CD4-positive, alpha-beta T cell treated with Interleukin-12 subunit alpha and Interleukin-12 subunit beta, for 1 hour (primary cell): ENCODE measurements around the gene IL9R.
A peak's percentile ranks its signal among the peaks of the same experiment; 100 is the strongest.
"Not testable (repeated sequence)": the region's sequence is repeated elsewhere in the genome, so short reads cannot be mapped to it uniquely, and the experiment has no call there.

Source experiments
- DNase-seq: peaks from one replicate; pipeline ENCODE4 v3.0.0-alpha.2; 2020

IL9R gene

DNA sequence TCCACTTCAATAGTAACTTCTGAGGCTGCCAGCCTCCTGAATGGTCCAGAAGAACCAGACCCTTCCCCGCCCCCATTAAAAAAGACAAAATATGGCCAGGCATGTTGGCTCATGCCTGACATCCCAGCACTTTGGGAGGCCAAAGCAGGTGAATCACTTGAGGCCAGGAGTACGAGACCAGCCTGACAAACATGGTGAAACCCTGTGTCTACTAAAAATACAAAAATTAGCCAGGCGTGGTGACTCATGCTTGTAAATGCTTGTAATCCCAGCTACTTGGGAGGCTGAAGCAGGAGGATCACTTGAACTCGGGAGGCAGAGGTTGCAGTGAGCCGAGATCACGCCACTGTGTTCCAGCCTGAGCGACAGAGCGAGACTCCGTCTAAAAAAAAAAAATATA lies 2.3 kb downstream of the IL9R start:
- not testable (repeated sequence) for DNase-seq

DNA sequence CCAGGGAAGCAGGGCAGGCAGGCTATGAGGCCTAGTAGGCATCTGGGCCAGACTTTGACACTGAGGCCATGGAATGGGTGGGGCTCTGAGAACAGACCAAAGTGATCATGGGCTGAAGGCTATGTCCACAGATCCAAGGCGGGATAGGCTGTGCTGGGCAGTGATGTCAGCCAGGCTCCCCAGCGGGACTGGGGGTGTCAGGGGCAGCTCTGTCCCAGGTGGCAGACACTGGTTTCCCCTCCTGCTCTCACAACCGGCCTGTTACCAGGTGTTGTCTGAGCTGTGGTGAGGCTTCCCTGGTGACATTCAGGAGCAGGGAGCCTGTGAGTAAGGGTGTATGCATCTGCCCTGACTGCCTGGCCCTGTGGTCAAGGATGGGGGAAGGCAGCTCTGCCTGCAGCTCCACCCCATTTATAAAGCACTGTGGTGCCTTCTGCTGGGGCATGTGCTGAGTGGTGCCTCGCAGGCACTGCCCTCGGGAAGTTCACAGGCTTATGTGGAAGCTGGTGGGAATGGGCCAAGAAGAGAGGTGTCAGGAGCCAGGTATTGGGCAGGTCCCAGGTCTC lies 2.9 kb downstream of the IL9R start:
- DNase-seq, result no peak

DNA sequence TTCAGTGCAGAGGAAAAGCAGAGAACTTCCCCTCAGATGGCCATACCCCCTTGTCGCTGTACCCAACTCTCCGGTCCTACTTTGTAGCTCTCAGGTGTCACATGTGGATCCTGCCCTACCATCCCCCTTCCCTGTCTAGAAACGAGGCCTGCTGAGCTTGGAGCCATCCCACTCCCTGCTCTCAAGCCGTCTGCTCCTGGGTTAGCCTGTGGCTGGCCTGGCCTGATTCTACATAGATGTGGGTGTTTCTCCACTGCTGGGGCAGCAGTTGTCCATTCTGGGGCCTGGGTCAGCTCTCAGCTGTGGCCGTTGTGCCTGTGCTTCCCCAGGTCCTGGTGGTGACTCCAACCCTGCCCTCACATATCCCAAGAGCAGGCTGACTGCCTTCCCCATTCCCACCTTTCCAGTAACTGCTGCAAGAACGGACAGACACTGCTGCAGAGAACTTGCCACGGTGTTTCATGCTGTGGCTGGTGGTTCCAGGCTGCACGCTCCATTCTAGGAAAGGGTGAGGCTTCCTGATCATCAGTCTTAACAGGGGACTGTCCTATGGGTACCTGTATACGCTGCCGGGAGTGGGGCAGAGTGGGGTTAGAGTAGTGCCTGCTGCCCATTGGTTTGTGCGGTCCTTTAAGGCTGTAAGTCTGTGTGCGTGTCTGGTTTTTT lies 3.6 kb downstream of the IL9R start:
- DNase-seq, result no peak

DNA sequence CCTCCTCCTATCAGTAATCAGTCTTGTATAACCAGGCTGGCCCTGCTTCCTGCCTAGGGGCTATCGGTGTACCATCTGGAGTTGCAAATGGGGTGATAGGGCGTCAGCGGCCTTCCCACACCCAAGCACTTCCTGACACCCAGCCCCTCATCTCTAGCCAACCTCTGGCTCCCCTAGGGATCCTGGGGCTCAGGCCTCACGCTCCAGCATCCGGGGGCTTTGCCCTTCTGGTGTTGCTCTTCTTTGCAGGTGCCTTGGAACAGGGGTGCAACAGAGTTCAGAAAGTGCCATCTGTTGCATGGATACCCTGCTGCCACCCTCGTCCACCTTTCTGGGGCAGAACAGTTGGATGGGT lies 4.1 kb downstream of the IL9R start:
- no peak for DNase-seq

DNA sequence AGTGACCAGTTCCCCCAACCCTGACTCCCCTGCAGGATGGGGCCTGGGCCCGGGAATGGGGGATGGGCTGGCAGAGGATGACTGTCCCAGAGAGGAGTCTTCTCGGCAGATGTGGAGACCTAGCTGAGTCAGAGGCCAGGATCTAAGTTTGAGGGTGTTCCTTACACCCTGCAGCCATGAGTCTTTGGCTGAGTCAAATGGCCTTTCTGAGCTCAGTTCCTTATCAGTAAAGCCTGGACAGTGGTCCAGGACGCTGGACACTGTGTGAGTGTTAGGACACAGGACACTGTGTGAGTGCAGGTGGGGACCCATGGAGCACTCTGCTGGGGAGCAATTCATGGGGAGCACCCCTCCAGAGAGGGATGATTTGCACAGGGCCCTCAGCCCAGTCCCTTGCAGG lies 5.0 kb downstream of the IL9R start:
- no peak for DNase-seq

DNA sequence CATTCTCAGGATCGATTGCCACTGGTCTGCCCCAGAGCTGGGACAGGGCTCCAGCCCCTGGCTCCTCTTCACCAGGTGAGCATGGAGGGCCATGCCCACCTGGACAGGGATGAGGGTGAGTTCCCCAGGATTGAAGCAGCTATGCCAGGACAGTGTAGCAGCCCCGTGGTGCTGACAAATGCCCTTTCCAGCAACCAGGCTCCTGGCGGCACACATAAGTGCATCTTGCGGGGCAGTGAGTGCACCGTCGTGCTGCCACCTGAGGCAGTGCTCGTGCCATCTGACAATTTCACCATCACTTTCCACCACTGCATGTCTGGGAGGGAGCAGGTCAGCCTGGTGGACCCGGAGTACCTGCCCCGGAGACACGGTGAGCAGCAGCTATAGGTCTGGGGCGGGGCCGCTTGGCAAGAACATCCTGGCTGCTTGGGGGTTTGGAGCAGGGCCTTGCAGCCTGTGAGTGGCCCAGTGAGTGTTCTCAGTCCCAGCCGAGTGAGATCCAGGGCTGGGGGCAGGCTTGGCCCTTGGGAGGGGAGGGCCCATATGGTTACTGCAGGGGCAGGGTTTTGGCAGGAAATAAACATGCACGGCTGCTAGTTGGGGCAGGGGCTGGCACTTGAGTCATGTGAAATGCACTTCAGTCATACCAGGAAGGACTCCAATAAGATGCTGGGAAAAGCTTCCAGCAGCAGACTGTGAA lies 6.1 kb downstream of the IL9R start:
- DNase-seq, result no peak

DNA sequence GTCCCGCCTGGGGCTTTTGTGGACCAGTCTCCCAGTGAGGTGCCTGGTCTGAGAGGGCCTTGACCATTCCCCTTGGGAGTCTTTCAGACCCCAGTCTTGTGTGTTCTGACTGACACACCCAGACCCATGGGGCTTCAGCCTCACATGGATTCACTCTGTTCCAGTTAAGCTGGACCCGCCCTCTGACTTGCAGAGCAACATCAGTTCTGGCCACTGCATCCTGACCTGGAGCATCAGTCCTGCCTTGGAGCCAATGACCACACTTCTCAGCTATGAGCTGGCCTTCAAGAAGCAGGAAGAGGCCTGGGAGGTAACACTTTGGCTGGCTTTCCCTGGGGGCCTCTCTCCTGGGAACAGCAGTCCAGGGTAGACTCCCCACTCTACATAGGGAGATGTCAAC lies 6.8 kb downstream of the IL9R start:
- no peak for DNase-seq

DNA sequence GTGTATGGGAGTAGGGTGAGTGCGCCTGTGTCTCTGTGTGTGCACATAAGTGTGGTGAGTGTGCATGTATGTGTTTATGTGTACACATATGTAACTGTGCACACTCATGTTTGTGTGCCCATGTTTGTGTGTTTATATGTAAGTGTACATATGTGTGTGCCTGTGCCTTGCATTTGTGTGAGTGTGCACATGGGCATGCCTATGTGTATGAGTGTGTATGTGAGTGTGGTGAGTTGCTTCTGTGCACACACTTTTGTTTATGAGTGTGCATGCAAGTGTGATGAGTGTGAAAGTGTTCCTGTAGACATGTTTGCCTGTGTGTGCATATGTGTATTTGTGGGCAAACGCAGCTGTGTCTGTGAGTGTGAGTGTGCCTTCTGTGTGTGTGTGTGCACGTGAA lies 7.2 kb downstream of the IL9R start:
- DNase-seq, result no peak

DNA sequence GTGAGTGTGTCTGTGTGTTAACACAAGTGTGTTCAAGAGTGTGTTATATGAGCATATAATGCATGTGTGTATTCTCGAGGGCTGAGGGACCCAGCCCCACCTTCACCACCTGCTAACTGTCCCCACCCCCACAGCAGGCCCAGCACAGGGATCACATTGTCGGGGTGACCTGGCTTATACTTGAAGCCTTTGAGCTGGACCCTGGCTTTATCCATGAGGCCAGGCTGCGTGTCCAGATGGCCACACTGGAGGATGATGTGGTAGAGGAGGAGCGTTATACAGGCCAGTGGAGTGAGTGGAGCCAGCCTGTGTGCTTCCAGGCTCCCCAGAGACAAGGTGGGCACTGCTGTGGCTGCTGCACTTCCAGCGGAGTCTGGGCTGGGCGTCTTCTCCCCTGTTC lies 7.6 kb downstream of the IL9R start:
- DNase-seq, result no peak

DNA sequence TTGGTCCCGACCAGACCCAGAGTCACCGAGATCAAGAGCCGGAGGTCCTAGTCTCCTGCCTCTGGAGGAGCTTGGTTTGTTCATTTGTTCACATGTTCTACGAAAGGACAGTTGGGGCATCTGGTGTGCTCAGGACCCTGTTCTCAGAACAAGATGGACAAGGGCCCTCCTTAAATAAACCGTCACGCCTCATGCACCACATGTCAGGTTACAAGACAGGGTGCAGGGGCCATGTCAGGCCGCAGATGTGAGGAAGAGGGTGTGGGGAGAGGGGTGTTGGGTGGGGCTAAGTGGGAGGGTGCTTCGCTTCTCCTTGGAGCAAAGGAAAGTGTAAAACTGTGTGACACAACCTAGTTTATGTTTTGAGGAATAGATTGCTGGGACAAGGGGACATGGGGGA lies 9.0 kb downstream of the IL9R start:
- DNase-seq, result not testable (repeated sequence)

DNA sequence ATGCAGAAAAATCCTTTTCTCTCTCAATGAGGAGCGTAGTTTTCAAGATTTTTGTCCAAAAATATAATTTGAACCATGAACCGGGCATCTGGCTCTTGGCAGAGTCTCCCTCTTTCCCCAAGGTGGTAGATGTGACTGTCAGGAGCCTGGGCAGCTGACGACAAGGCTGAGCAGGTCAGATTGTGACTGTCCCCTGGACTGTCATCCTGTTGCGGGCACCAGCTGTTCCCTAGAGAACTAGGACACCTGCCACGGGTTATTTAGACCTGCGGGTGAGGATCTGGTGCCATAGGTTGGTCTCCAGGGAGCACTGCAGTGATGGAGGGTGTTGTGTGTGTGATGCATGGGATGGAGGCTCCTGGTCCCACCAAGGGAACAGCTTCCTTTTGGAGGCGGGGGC lies 10.9 kb downstream of the IL9R start:
- DNase-seq, result not testable (repeated sequence)

DNA sequence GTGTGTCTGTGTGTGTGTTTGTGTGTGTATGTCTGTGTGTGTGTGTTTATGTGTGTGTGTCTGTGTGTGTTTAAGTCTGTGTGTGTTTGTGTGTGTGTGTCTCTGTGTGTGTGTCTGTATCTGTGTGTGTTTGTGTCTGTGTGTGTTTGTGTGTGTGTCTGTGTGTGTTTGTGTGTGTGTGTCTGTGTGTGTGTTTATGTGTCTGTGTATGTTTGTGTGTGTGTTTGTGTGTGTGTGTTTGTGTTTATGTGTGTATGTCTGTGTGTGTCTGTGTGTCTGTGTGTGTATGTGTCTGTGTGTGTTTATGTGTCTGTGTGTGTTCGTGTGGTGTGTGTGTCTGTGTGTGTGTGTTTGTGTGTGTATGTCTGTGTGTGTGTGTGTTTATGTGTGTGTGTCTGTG lies 11.4 kb downstream of the IL9R start:
- no peak for DNase-seq

DNA sequence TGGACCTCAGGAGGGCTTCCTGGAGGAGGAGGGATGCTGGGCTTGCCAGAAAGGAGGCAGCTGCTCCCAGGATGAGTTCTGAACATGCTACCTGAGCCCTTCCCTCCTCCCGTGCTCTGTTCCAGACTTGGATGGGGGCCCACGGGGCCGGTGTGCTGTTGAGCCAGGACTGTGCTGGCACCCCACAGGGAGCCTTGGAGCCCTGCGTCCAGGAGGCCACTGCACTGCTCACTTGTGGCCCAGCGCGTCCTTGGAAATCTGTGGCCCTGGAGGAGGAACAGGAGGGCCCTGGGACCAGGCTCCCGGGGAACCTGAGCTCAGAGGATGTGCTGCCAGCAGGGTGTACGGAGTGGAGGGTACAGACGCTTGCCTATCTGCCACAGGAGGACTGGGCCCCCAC lies 12.2 kb downstream of the IL9R start:
- DNase-seq, result not testable (repeated sequence)

DNA sequence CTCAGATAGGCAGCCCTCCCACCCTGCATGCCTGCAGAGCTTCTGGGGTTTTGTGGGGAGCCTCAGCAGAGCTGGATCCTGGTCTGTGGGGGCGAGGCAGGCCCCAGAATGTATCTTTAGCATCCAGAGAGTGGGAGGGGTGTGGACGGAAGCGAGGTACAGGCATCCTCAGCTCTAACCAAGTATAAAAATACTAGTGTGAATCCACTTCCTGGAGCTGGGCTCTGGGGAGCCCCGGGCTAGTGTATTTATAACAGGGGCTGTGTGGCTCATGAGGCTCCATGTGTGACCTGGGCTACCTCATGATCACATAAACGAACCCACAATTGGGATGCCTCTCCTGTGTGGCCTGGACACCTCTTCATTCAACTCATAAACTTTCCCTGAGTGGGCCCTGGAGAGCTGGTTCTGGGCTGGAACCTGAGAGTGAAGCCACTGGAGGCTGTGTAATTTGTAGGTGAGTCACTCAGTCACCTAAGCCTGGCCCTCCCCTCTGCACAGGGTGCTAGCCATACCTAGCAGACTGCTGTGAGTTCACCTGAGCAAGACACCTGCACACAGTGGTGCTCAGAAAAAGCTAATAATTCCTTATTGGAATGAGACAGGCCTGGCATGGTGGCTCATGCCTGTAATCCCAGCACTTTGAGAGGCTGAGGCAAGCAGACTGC lies 15.9 kb downstream of the IL9R start:
- DNase-seq, result not testable (repeated sequence)

DNA sequence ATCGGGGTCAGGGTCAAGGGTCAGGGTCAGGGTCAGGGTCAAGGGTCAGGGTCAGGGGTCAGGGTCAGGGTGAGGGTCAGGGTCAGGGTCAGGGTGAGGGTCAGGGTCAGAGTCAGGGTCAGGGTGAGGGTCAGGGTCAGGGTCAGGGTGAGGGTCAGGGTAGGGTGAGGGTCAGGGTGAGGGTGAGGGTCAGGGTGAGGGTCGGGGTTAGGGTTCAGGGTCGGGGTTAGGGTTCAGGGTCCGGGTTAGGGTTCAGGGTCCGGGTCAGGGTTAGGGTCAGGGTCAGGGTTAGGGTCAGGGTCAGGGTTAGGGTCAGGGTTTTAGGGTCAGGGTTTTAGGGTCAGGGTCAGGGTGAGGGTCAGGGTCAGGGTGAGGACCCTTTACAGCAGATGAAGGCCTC lies 22.4 kb downstream of the IL9R start:
- DNase-seq, result not testable (repeated sequence)

DNA sequence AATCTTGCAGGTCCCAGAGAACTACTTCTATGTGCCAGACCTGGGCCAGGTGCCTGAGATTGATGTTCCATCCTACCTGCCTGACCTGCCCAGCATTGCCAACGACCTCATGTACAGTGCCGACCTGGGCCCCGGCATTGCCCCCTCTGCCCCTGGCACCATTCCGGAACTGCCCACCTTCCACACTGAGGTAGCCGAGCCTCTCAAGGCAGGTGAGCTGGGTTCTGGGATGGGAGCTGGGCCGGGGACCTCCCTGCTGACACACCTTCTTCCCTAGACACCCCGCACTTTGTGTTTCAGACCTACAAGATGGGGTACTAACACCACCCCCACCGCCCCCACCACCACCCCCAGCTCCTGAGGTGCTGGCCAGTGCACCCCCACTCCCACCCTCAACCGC lies 25.5 kb downstream of the IL9R start:
- not testable (repeated sequence) for DNase-seq

DNA sequence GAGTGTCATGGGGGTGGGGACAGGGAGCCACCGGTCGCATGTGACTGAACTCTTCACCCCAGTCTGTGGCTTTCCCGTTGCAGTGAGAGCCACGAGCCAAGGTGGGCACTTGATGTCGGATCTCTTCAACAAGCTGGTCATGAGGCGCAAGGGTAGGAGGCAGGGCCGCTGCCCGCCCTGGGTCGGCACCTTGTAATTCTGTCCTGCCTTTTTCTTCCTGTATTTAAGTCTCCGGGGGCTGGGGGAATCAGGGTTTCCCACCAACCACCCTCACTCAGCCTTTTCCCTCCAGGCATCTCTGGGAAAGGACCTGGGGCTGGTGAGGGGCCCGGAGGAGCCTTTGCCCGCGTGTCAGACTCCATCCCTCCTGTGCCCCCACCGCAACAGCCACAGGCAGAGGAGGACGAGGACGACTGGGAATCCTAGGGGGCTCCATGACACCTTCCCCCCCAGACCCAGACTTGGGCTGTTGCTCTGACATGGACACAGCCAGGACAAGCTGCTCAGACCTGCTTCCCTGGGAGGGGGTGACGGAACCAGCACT lies 27.5 kb downstream of the IL9R start:
- not testable (repeated sequence) for DNase-seq

DNA sequence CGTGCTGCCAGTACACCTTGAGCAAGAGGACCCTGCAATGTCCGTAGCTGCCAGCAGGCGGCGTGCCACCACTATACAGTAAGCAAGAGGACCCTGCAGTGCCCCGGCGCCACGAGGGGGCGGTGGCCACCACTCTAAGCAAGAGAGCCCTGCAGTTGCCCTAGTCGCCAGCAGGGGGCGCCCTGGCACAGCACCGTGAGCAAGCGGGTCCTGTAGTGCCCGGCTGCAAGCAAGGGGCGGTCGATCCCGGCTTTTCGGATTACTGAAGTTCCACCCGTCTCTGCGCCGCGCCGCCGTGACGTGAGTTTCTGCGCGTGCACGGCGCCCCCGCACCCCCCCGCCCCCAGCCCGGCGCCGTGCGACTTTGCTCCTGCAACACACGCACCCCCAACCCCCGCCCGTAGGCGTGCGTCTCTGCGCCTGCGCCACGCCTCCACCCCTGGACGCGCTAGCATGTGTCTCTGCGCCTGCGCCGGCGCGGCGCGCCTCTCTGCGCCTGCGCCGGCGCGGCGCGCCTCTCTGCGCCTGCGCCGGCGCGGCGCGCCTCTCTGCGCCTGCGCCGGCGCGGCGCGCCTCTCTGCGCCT lies 31.2 kb downstream of the IL9R start:
- not testable (repeated sequence) for DNase-seq

DNA sequence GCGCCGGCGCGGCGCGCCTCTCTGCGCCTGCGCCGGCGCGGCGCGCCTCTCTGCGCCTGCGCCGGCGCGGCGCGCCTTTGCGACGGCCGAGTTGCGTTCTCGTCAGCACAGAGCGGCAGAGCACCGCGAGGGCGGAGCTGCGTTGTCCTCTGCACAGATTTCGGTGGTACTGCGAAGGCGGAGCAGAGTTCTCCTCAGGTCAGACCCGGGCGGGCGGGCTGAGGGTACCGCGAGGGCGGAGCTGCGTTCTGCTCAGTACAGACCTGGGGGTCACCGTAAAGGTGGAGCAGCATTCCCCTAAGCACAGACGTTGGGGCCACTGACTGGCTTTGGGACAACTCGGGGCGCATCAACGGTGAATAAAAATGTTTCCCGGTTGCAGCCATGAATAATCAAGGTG lies 31.8 kb downstream of the IL9R start:
- not testable (repeated sequence) for DNase-seq

DNA sequence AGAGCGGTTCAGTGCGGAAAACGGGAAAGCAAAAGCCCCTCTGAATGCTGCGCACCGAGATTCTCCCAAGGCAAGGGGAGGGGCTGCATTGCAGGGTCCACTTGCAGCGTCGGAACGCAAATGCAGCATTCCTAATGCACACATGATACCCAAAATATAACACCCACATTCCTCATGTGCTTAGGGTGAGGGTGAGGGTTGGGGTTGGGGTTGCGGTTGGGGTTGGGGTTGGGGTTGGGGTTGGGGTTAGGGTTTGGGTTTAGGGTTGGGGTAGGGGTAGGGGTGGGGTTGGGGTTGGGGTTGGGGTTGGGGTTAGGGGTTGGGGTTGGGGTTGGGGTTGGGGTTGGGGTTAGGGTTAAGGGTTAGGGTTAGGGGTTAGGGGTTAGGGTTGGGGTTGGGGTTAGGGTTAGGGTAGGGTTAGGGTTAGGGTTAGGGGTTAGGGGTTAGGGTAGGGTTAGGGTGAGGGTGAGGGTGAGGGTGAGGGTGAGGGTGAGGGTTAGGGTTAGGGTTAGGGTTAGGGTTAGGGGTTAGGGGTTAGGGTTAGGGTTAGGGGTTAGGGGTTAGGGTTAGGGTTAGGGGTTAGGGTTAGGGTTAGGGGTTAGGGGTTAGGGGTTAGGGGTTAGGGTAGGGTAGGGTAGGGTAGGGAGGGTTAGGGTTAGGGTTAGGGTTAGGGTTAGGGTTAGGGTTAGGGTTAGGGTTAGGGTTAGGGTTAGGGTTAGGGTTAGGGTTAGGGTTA lies 32.4 kb downstream of the IL9R start:
- DNase-seq, result not testable (repeated sequence)

DNA sequence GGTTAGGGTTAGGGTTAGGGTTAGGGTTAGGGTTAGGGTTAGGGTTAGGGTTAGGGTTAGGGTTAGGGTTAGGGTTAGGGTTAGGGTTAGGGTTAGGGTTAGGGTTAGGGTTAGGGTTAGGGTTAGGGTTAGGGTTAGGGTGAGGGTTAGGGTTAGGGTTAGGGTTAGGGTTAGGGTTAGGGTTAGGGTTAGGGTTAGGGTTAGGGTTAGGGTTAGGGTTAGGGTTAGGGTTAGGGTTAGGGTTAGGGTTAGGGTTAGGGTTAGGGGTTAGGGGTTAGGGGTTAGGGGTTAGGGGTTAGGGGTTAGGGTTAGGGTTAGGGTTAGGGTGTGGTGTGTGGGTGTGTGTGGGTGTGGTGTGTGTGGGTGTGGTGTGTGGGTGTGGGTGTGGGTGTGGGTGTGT lies 33.0 kb downstream of the IL9R start:
- DNase-seq, result peak; percentile 37
